Mesenteric fat pad (tissue), 1 donor: ENCODE results near the gene IFFO2. TPM values are rescaled to one million over a fixed set of nuclear protein-coding genes. Genes with fewer than 3 reads are reported as not detected.
A peak's percentile ranks its signal among the peaks of the same experiment; 100 is the strongest.
"Not testable (repeated sequence)": the region's sequence is repeated elsewhere in the genome, so short reads cannot be mapped to it uniquely, and the experiment has no call there.

Source experiments
- DNase-seq: peaks from one replicate; pipeline ENCODE4 v3.0.0-alpha.2; 2020; ENCODE audit warnings: low spot score
- total RNA-seq: library from RNA; stranded (reverse); fragmentation: NEBNext Ultra II Directional; extraction: Animal tissue kit (Norgen Biotek cat#: 25700); gene quantifications from one replicate; pipeline ENCODE4 v1.2.1, GENCODE V29; 2021
- donor health status: DM: yes; HTN: yes; CAD: no.

IFFO2 gene
- total RNA-seq, 1 donor from 2014 or later = 10.1 TPM

- no peak for DNase-seq
These were observed 77.8 kb downstream of the IFFO2 start for GRCh38 chr1:18878538-18879214.

- no peak for DNase-seq
These were observed 79.2 kb downstream of the IFFO2 start for GRCh38 chr1:18877282-18877681.

- no peak for DNase-seq
These were observed 80.3 kb downstream of the IFFO2 start for GRCh38 chr1:18876210-18876609.

GRCh38 chr1:18875796-18876128 is 80.7 kb downstream of the IFFO2 start:
- no peak for DNase-seq

GRCh38 chr1:18875107-18875795 is 81.2 kb downstream of the IFFO2 start:
- DNase-seq = peak; percentile 92

- no peak for DNase-seq
These were observed 81.9 kb downstream of the IFFO2 start for GRCh38 chr1:18874600-18874999.

- no peak for DNase-seq
These were observed 82.4 kb downstream of the IFFO2 start for GRCh38 chr1:18874036-18874435.

- DNase-seq = no peak
These were observed 84.3 kb downstream of the IFFO2 start for GRCh38 chr1:18872071-18872611.

GRCh38 chr1:18871401-18872070 is 84.9 kb downstream of the IFFO2 start:
- no peak for DNase-seq

- no peak for DNase-seq
These were observed 85.5 kb downstream of the IFFO2 start for GRCh38 chr1:18870957-18871356.

GRCh38 chr1:18870595-18870865 is 85.9 kb downstream of the IFFO2 start:
- DNase-seq = not testable (repeated sequence)

GRCh38 chr1:18869847-18870594 is 86.5 kb downstream of the IFFO2 start:
- no peak for DNase-seq

- no peak for DNase-seq
These were observed 87.6 kb downstream of the IFFO2 start for GRCh38 chr1:18868801-18869424.

GRCh38 chr1:18868354-18868753 is 88.1 kb downstream of the IFFO2 start:
- DNase-seq = no peak

GRCh38 chr1:18866846-18867245 is 89.6 kb downstream of the IFFO2 start:
- no peak for DNase-seq

GRCh38 chr1:18866314-18866713 is 90.2 kb downstream of the IFFO2 start:
- no peak for DNase-seq

- no peak for DNase-seq
These were observed 91.3 kb downstream of the IFFO2 start for GRCh38 chr1:18865176-18865575.

GRCh38 chr1:18861590-18861989 is 94.9 kb downstream of the IFFO2 start:
- DNase-seq = no peak

GRCh38 chr1:18861082-18861481 is 95.4 kb downstream of the IFFO2 start:
- no peak for DNase-seq

- DNase-seq = no peak
These were observed 96.9 kb downstream of the IFFO2 start, which contains the start of gene TAS1R2 for GRCh38 chr1:18859560-18859959. Gene TAS1R2 (minus strand): TSS chr1:18859660. CDS start chr1:18859660, 0 bp downstream.

- DNase-seq = no peak
These were observed 98.3 kb downstream of the IFFO2 start for GRCh38 chr1:18858070-18858688.
